HG03469 (cell line): ENCODE data around the gene ALLC.
"Not testable (repeated sequence)": the region's sequence is repeated elsewhere in the genome, so short reads cannot be mapped to it uniquely, and the experiment has no call there.

Experiments
- ATAC-seq: cut with Tn5 transposase; IDR thresholded peaks from one replicate; pipeline ENCODE4 v1.9.1; 2021; ENCODE audit warnings: mild to moderate bottlenecking, moderate library complexity, moderate number of reproducible peaks; ENCODE audit not compliant: unreplicated experiment

Gene ALLC

GRCh38 chr2:3657881-3658280 lies at the start of gene ALLC:
TSS of gene ALLC (plus strand) at chr2:3658200. CDS start at chr2:3671158, 12,958 bp downstream.
- no peak for ATAC-seq

- ATAC-seq = no peak
These were observed 49.4 kb upstream of the ALLC start for GRCh38 chr2:3608373-3609278.

- ATAC-seq = peak; percentile 59
These were observed 48.7 kb upstream of the ALLC start for GRCh38 chr2:3609279-3609673.

GRCh38 chr2:3610415-3610814 lies 47.6 kb upstream of the ALLC start:
- ATAC-seq = no peak

GRCh38 chr2:3610881-3611505 lies 47.0 kb upstream of the ALLC start:
- no peak for ATAC-seq

- no peak for ATAC-seq
These were observed 46.4 kb upstream of the ALLC start for GRCh38 chr2:3611589-3611988.

GRCh38 chr2:3612639-3613523 lies 45.1 kb upstream of the ALLC start:
- ATAC-seq = no peak

- no peak for ATAC-seq
These were observed 44.5 kb upstream of the ALLC start for GRCh38 chr2:3613524-3613905.

- not testable (repeated sequence) for ATAC-seq
These were observed 43.3 kb upstream of the ALLC start for GRCh38 chr2:3614743-3615142.

GRCh38 chr2:3615541-3616200 lies 42.3 kb upstream of the ALLC start:
- not testable (repeated sequence) for ATAC-seq

- not testable (repeated sequence) for ATAC-seq
These were observed 41.4 kb upstream of the ALLC start for GRCh38 chr2:3616435-3617197.

GRCh38 chr2:3617198-3617890 lies 40.7 kb upstream of the ALLC start:
- no peak for ATAC-seq

- no peak for ATAC-seq
These were observed 39.6 kb upstream of the ALLC start for GRCh38 chr2:3618367-3618766.

- ATAC-seq = no peak
These were observed 39.0 kb upstream of the ALLC start for GRCh38 chr2:3619033-3619432.

GRCh38 chr2:3619661-3620060 lies 38.3 kb upstream of the ALLC start:
- ATAC-seq = not testable (repeated sequence)

GRCh38 chr2:3620834-3621233 lies 37.2 kb upstream of the ALLC start:
- no peak for ATAC-seq

- ATAC-seq = no peak
These were observed 35.0 kb upstream of the ALLC start for GRCh38 chr2:3622967-3623366.

- peak; percentile 68 for ATAC-seq
These were observed 33.8 kb upstream of the ALLC start for GRCh38 chr2:3624059-3624794.

GRCh38 chr2:3625186-3625585 lies 32.8 kb upstream of the ALLC start:
- no peak for ATAC-seq
